Adipose tissue (tissue), 3 donors: ENCODE results near the gene CCDC149. TPM values are rescaled to one million over a fixed set of nuclear protein-coding genes. Genes with fewer than 3 reads are reported as not detected.

ENCODE experiments used
- H3K27ac ChIP-seq: one replicate; pipeline ENCODE4 v1.5.1; 2013; ENCODE audit warnings: low read depth, low read length
- WGBS, 3 donors: extraction: QIAGEN DNeasy Blood & Tissue Kit; methylation state at CpG; one replicate each; pipeline ENCODE4 v1.1.7; 2013; 5-methylcytosine and 5-hydroxymethylcytosine counted together
- polyA plus RNA-seq, 3 donors: library from polyadenylated mRNA; stranded (reverse); fragments of 200-250 nt; gene quantifications; one replicate each; pipeline ENCODE4 v1.2.3, GENCODE V29; 2013
- donor health status: healthy with polysubstance abuse.
- donor health status: Bipolar disorder and iron deficiency.
- donor health status: healthy.

The CCDC149 gene
- polyA plus RNA-seq, 3 donors, result 6.2 to 14.6 (median 12.6) TPM

GRCh38 chr4:24820541-24820940, 92.3 kb downstream of the CCDC149 start:
- no peak overlapping the region for H3K27ac ChIP-seq

GRCh38 chr4:24816797-24817196, 96.0 kb downstream of the CCDC149 start:
- no peak overlapping the region for H3K27ac ChIP-seq
- WGBS, 3 donors, result 88 to 92% (median 89%) methylated on average over 18 of the region's 18 CpGs

- no peak overlapping the region for H3K27ac ChIP-seq
- 90 to 98% (median 93%) methylated on average over 2 of the region's 2 CpGs for WGBS, 3 donors
Observed at GRCh38 chr4:24813732-24814131, 99.1 kb downstream of the CCDC149 start.

- no peak overlapping the region for H3K27ac ChIP-seq
- WGBS, 3 donors, result 93 to 95% (median 94%) methylated on average over 6 of the region's 6 CpGs
Observed at GRCh38 chr4:24810871-24811631, 101.8 kb downstream of the CCDC149 start.

- no peak overlapping the region for H3K27ac ChIP-seq
- 94 to 96% (median 96%) methylated on average over 6 of the region's 6 CpGs for WGBS, 3 donors
Observed at GRCh38 chr4:24809815-24810405, 102.9 kb downstream of the CCDC149 start.

- 87 to 93% (median 90%) methylated on average over 2 of the region's 2 CpGs for WGBS, 3 donors
- H3K27ac ChIP-seq, result no peak overlapping the region
Observed at GRCh38 chr4:24809376-24809775, 103.5 kb downstream of the CCDC149 start.

- WGBS, 3 donors, result 97% methylated on average over 6 of the region's 6 CpGs
- H3K27ac ChIP-seq, result no peak overlapping the region
Observed at GRCh38 chr4:24808955-24809354, 103.9 kb downstream of the CCDC149 start.

- WGBS, 3 donors, result 89 to 95% (median 92%) methylated on average over 14 of the region's 14 CpGs
- H3K27ac ChIP-seq, result no peak overlapping the region
Observed at GRCh38 chr4:24808261-24808660, 104.6 kb downstream of the CCDC149 start.

GRCh38 chr4:24807611-24808010, 105.2 kb downstream of the CCDC149 start:
- WGBS, 3 donors, result 70 to 74% (median 73%) methylated on average over 5 of the region's 5 CpGs
- H3K27ac ChIP-seq, result no peak overlapping the region

GRCh38 chr4:24806206-24806990, 106.4 kb downstream of the CCDC149 start:
- H3K27ac ChIP-seq, result no peak overlapping the region
- WGBS, 3 donors, result 91 to 93% (median 91%) methylated on average over 11 of the region's 11 CpGs

- WGBS, 3 donors, result 60 to 69% (median 61%) methylated on average over 6 of the region's 6 CpGs
Observed at GRCh38 chr4:24805566-24805965, 107.3 kb downstream of the CCDC149 start.

GRCh38 chr4:24805067-24805466, 107.8 kb downstream of the CCDC149 start:
- no peak overlapping the region for H3K27ac ChIP-seq
- WGBS, 3 donors, result 59 to 90% (median 84%) methylated on average over 5 of the region's 5 CpGs

More at GRCh38 chr4:24805566-24805965, 107.3 kb downstream of the CCDC149 start:
- H3K27ac ChIP-seq, result no peak overlapping the region

- H3K27ac ChIP-seq, result no peak overlapping the region
- WGBS, 3 donors, result 60 to 88% (median 88%) methylated on average over 6 of the region's 6 CpGs
Observed at GRCh38 chr4:24802648-24803047, 110.2 kb downstream of the CCDC149 start.

- WGBS, 3 donors, result 67 to 69% (median 67%) methylated on average over 10 of the region's 10 CpGs
Observed at GRCh38 chr4:24801136-24801855, 111.5 kb downstream of the CCDC149 start.

GRCh38 chr4:24800325-24800895, 112.4 kb downstream of the CCDC149 start:
- WGBS, 3 donors, result 10 to 35% (median 14%) methylated on average over 25 of the region's 25 CpGs
- H3K27ac ChIP-seq, result no peak overlapping the region

More at GRCh38 chr4:24801136-24801855, 111.5 kb downstream of the CCDC149 start:
- H3K27ac ChIP-seq, result no peak overlapping the region

GRCh38 chr4:24799544-24800324, 113.1 kb downstream of the CCDC149 start:
- WGBS, 3 donors, result 36 to 38% (median 37%) methylated on average over 89 to 103 of the region's 103 CpGs
- no peak overlapping the region for H3K27ac ChIP-seq

GRCh38 chr4:24799196-24799543, 113.7 kb downstream of the CCDC149 start:
- H3K27ac ChIP-seq, result no peak overlapping the region
- WGBS, 3 donors, result 77 to 87% (median 78%) methylated on average over 13 of the region's 13 CpGs
